HEK293 (cell line): ENCODE measurements around the gene TMX2.

ENCODE experiments used
- CTCF ChIA-PET: fragments of 350-600 bp; formaldehyde crosslinking; extraction: SDS; loops from one replicate; lab custom pipeline; 2021; ENCODE audit warnings: antibody characterized with exemption; lab: Yijun Ruan, JAX
- POLR2A ChIA-PET: fragments of 300-600 bp; formaldehyde crosslinking; extraction: SDS; loops from one replicate; lab custom pipeline; 2020; ENCODE audit warnings: antibody characterized with exemption, inconsistent platforms; lab: Yijun Ruan, JAX
- H3K27ac ChIP-seq: fragments of 200-500 bp; sonication (Bioruptor generic); 2 replicates; pipeline ENCODE4 v1.5.1; 2014; ENCODE audit warnings: low read depth, low read length, control low read depth, inconsistent platforms; ENCODE audit errors: extremely low read depth
- H3K36me3 ChIP-seq, 2 experiments: fragments of 200-500 bp in 1 of 2; sonication (Bioruptor generic) in 1 of 2; 1 replicate in 1 of 2; 2 replicates in 1 of 2; pipeline ENCODE4 v1.5.1; 2014 to 2017; ENCODE audit warnings: inconsistent platforms in 2 of 2, low read length in 2 of 2; ENCODE audit not compliant: control insufficient read depth in 2 of 2, insufficient read depth in 1 of 2
- H3K4me1 ChIP-seq: fragments of 200-500 bp; sonication (Bioruptor generic); 2 replicates; pipeline ENCODE4 v1.5.1; 2014; ENCODE audit warnings: mild to moderate bottlenecking, low read length, inconsistent platforms; ENCODE audit not compliant: control insufficient read depth, insufficient read depth
- H3K4me3 ChIP-seq: 2 replicates; pipeline ENCODE4 v1.5.1; 2011; ENCODE audit warnings: low read depth, mild to moderate bottlenecking, control low read depth, low read length, moderate library complexity
- H3K9me3 ChIP-seq: fragments of 200-500 bp; sonication (Bioruptor generic); 2 replicates; pipeline ENCODE4 v1.5.1; 2014; ENCODE audit warnings: low read depth, low read length, inconsistent platforms; ENCODE audit not compliant: control insufficient read depth, insufficient read depth
- MEIS1 ChIP-seq: sonication (generic); formaldehyde crosslinking; IDR thresholded peaks from 2 replicates; pipeline ENCODE4 v1.8.1; 2022; ENCODE audit warnings: missing genetic modification reagents, mild to moderate bottlenecking, borderline replicate concordance
- MYNN ChIP-seq: fragments of 450-650 bp; formaldehyde crosslinking; IDR thresholded peaks from 2 replicates; pipeline ENCODE4 v1.5.1; 2016; ENCODE audit warnings: missing biosample characterization, missing genetic modification characterization, borderline replicate concordance
- MZF1 ChIP-seq: fragments of 450-650 bp; formaldehyde crosslinking; IDR thresholded peaks from 2 replicates; pipeline ENCODE4 v1.5.1; 2017; ENCODE audit warnings: missing biosample characterization, missing genetic modification characterization, borderline replicate concordance
- RBAK ChIP-seq: fragments of 450-650 bp; formaldehyde crosslinking; IDR thresholded peaks from 2 replicates; pipeline ENCODE4 v1.5.1; 2016; ENCODE audit warnings: missing biosample characterization, missing genetic modification characterization
- REPIN1 ChIP-seq: fragments of 450-650 bp; formaldehyde crosslinking; IDR thresholded peaks from 2 replicates; pipeline ENCODE4 v1.5.1; 2017; ENCODE audit warnings: missing biosample characterization, missing genetic modification characterization, low read depth
- ZNF148 ChIP-seq: fragments of 450-650 bp; formaldehyde crosslinking; IDR thresholded peaks from 2 replicates; pipeline ENCODE4 v1.5.0; 2017; ENCODE audit warnings: missing biosample characterization, missing genetic modification characterization, borderline replicate concordance
- ZNF175 ChIP-seq: fragments of 450-650 bp; formaldehyde crosslinking; IDR thresholded peaks from 2 replicates; pipeline ENCODE4 v1.5.1; 2016; ENCODE audit warnings: missing biosample characterization, missing genetic modification characterization
- ZNF2 ChIP-seq: fragments of 450-650 bp; formaldehyde crosslinking; IDR thresholded peaks from 2 replicates; pipeline ENCODE4 v1.5.1; 2016; ENCODE audit warnings: missing biosample characterization, missing genetic modification characterization
- ZNF211 ChIP-seq: fragments of 450-650 bp; formaldehyde crosslinking; IDR thresholded peaks from 2 replicates; pipeline ENCODE4 v1.5.1; 2016; ENCODE audit warnings: low read depth, missing biosample characterization, missing genetic modification characterization
- ZNF221 ChIP-seq: fragments of 450-650 bp; formaldehyde crosslinking; IDR thresholded peaks from 2 replicates; pipeline ENCODE4 v1.5.1; 2017; ENCODE audit warnings: missing biosample characterization, missing genetic modification characterization, borderline replicate concordance
- ZNF302 ChIP-seq: fragments of 450-650 bp; formaldehyde crosslinking; IDR thresholded peaks from 2 replicates; pipeline ENCODE4 v1.5.1; 2016; ENCODE audit warnings: missing biosample characterization, missing genetic modification characterization, low read depth
- ZNF366 ChIP-seq: fragments of 450-650 bp; formaldehyde crosslinking; conservative IDR thresholded peaks from 2 replicates; pipeline ENCODE4 v1.5.1; 2016; ENCODE audit warnings: missing biosample characterization, missing genetic modification characterization
- ZNF391 ChIP-seq: fragments of 450-650 bp; formaldehyde crosslinking; IDR thresholded peaks from 2 replicates; pipeline ENCODE4 v1.5.1; 2016; ENCODE audit warnings: low read depth, missing biosample characterization, missing genetic modification characterization, borderline replicate concordance
- ZNF404 ChIP-seq: fragments of 450-650 bp; formaldehyde crosslinking; IDR thresholded peaks from 2 replicates; pipeline ENCODE4 v1.5.1; 2017; ENCODE audit warnings: missing biosample characterization, missing genetic modification characterization
- ZNF623 ChIP-seq: fragments of 450-650 bp; formaldehyde crosslinking; IDR thresholded peaks from 2 replicates; pipeline ENCODE4 v1.5.1; 2016; ENCODE audit warnings: missing biosample characterization, missing genetic modification characterization
- ZNF658 ChIP-seq: fragments of 450-650 bp; formaldehyde crosslinking; IDR thresholded peaks from 2 replicates; pipeline ENCODE4; 2016; ENCODE audit warnings: missing biosample characterization, missing genetic modification characterization
- ZNF664 ChIP-seq: fragments of 450-650 bp; formaldehyde crosslinking; IDR thresholded peaks from 2 replicates; pipeline ENCODE4 v1.5.1; 2016; ENCODE audit warnings: missing biosample characterization, missing genetic modification characterization
- ZNF692 ChIP-seq: fragments of 450-650 bp; formaldehyde crosslinking; IDR thresholded peaks from 2 replicates; pipeline ENCODE4 v1.5.1; 2016; ENCODE audit warnings: missing biosample characterization, missing genetic modification characterization
- ZNF747 ChIP-seq: fragments of 450-650 bp; formaldehyde crosslinking; IDR thresholded peaks from 2 replicates; pipeline ENCODE4 v1.5.1; 2016; ENCODE audit warnings: missing biosample characterization, missing genetic modification characterization
- ZNF768 ChIP-seq: fragments of 450-650 bp; formaldehyde crosslinking; IDR thresholded peaks from 2 replicates; pipeline ENCODE4 v1.5.1; 2018; ENCODE audit warnings: missing biosample characterization, mild to moderate bottlenecking, missing genetic modification characterization
- TF ChIP-seq, protein P1 (sequence below): fragments of 450-650 bp; formaldehyde crosslinking; optimal IDR thresholded peaks from 2 replicates; pipeline ENCODE3; 2016; ENCODE audit warnings: missing biosample characterization, mild to moderate bottlenecking, missing genetic modification characterization
- TF ChIP-seq, protein P2 (sequence below): fragments of 450-650 bp; formaldehyde crosslinking; IDR thresholded peaks from 2 replicates; pipeline ENCODE4; 2016; ENCODE audit warnings: missing biosample characterization, missing genetic modification characterization
- TF ChIP-seq, protein P3 (sequence below): fragments of 450-650 bp; formaldehyde crosslinking; IDR thresholded peaks from 2 replicates; pipeline ENCODE4 v1.5.1; 2016; ENCODE audit warnings: missing biosample characterization, missing genetic modification characterization
- TF ChIP-seq, protein P4 (sequence below): fragments of 450-650 bp; formaldehyde crosslinking; IDR thresholded peaks from 2 replicates; pipeline ENCODE4 v1.5.1; 2017; ENCODE audit warnings: missing biosample characterization, missing genetic modification characterization

TMX2 gene

GRCh38 chr11:57764972-57765371 is 52.6 kb downstream of the TMX2 start:
- Histone ChIP-seq H3K4me1 (peaks cover 8% of the 10 kb centered on the region; the same call in 1 of the 2 replicates), H3K4me3 (no peak overlapping the region), H3K36me3 (no peaks in the 10 kb centered on the region), H3K27ac (no peak overlapping the region), H3K9me3 (no peaks in the 10 kb centered on the region)
- TF ChIP-seq ZNF2 (tag by site-specific recombination): no peak
- TF ChIP-seq ZNF391: no peak
- no peak for TF ChIP-seq ZNF658 (tag by site-specific recombination)
- no peak for TF ChIP-seq ZNF366 (tag by site-specific recombination)
- no peak for TF ChIP-seq ZNF747 (tag by site-specific recombination)
- TF ChIP-seq ZNF768: no peak
- no peak for TF ChIP-seq ZNF664 (tag by site-specific recombination)
- no peak for TF ChIP-seq RBAK
- TF ChIP-seq, protein P1, sequence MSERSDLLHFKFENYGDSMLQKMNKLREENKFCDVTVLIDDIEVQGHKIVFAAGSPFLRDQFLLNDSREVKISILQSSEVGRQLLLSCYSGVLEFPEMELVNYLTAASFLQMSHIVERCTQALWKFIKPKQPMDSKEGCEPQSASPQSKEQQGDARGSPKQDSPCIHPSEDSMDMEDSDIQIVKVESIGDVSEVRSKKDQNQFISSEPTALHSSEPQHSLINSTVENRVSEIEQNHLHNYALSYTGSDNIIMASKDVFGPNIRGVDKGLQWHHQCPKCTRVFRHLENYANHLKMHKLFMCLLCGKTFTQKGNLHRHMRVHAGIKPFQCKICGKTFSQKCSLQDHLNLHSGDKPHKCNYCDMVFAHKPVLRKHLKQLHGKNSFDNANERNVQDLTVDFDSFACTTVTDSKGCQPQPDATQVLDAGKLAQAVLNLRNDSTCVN (tag by site-specific recombination): no peak
- TF ChIP-seq ZNF692 (tag by site-specific recombination): no peak
- no peak for TF ChIP-seq MYNN (tag by site-specific recombination)
- TF ChIP-seq ZNF404 (tag by site-specific recombination): no peak
- ChIA-PET CTCF (interaction anchor here (0.7 to 10.5 kb wide), 6 partner anchors 9 to 54 kb away, joined by 3 to 151 read pairs (median 4); partner anchors contain the start of gene BTBD18), POLR2A (interaction anchor here (1.0 to 4.8 kb wide), 4 partner anchors 12 to 23 kb away, joined by 4 to 50 read pairs (median 18); partner anchors contain the start of gene SELENOH)

- Histone ChIP-seq H3K9me3 (no peaks in the 10 kb centered on the region), H3K36me3 (no peaks in the 10 kb centered on the region), H3K27ac (no peak overlapping the region), H3K4me3 (no peak overlapping the region), H3K4me1 (peaks cover 4% of the 10 kb centered on the region; the same call in 1 of the 2 replicates)
- CTCF ChIA-PET: interaction anchor here (0.6 to 1.6 kb wide), 2 partner anchors 30 to 83 kb away, joined by 4 to 7 read pairs; no protein-coding TSS in a partner anchor
- POLR2A ChIA-PET: no interaction called here
- TF ChIP-seq REPIN1 (tag by site-specific recombination) (no peak), MZF1 (tag by site-specific recombination) (no peak), ZNF175 (tag by site-specific recombination) (no peak), ZNF148 (tag by site-specific recombination) (no peak), ZNF692 (tag by site-specific recombination) (no peak), ZNF211 (tag by site-specific recombination) (no peak), ZNF623 (tag by site-specific recombination) (no peak), MEIS1 (CRISPR knock-in tag) (no peak), ZNF221 (no peak), ZNF302 (tag by site-specific recombination) (no peak)
- TF ChIP-seq, protein P2, sequence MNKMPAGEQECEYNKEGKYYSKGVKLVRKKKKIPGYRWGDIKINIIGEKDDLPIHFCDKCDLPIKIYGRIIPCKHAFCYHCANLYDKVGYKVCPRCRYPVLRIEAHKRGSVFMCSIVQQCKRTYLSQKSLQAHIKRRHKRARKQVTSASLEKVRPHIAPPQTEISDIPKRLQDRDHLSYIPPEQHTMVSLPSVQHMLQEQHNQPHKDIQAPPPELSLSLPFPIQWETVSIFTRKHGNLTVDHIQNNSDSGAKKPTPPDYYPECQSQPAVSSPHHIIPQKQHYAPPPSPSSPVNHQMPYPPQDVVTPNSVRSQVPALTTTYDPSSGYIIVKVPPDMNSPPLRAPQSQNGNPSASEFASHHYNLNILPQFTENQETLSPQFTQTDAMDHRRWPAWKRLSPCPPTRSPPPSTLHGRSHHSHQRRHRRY: no peak
- TF ChIP-seq, protein P3, sequence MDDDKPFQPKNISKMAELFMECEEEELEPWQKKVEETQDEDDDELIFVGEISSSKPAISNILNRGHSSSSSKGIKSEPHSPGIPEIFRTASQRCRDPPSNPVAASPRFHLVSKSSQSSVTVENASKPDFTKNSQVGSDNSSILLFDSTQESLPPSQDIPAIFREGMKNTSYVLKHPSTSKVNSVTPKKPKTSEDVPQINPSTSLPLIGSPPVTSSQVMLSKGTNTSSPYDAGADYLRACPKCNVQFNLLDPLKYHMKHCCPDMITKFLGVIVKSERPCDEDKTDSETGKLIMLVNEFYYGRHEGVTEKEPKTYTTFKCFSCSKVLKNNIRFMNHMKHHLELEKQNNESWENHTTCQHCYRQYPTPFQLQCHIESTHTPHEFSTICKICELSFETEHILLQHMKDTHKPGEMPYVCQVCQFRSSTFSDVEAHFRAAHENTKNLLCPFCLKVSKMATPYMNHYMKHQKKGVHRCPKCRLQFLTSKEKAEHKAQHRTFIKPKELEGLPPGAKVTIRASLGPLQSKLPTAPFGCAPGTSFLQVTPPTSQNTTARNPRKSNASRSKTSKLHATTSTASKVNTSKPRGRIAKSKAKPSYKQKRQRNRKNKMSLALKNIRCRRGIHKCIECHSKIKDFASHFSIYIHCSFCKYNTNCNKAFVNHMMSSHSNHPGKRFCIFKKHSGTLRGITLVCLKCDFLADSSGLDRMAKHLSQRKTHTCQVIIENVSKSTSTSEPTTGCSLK (tag by site-specific recombination): no peak
- TF ChIP-seq, protein P4, sequence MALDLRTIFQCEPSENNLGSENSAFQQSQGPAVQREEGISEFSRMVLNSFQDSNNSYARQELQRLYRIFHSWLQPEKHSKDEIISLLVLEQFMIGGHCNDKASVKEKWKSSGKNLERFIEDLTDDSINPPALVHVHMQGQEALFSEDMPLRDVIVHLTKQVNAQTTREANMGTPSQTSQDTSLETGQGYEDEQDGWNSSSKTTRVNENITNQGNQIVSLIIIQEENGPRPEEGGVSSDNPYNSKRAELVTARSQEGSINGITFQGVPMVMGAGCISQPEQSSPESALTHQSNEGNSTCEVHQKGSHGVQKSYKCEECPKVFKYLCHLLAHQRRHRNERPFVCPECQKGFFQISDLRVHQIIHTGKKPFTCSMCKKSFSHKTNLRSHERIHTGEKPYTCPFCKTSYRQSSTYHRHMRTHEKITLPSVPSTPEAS: no peak
Observed at GRCh38 chr11:57770793-57771192, 58.4 kb downstream of the TMX2 start.
